B cell (primary cell): ENCODE data around the gene ZBTB16. TPM values are rescaled to one million over a fixed set of nuclear protein-coding genes. Genes with fewer than 3 reads are reported as not detected.

Experiments
- ATAC-seq: fragments of 200-7000 bp; cut with Tn5 transposase; one replicate; pipeline ENCODE4 v1.10.0; 2021; ENCODE audit warnings: low read depth, mild to moderate bottlenecking, moderate number of reproducible peaks, moderate library complexity
- CTCF ChIA-PET: fragments of 350-600 bp; sonication (Branson Sonifier 250); formaldehyde crosslinking; loops from one replicate; lab custom pipeline; 2021; ENCODE audit warnings: antibody characterized with exemption, inconsistent platforms; lab: Charles Lee
- POLR2A ChIA-PET: fragments of 350-600 bp; sonication (Branson Sonifier 250); formaldehyde crosslinking; loops from one replicate; lab custom pipeline; 2021; ENCODE audit warnings: antibody characterized with exemption; lab: Charles Lee
- DNase-seq: peaks from one replicate; pipeline ENCODE4 v3.0.0; 2013
- H2AFZ ChIP-seq: 2 replicates; pipeline ENCODE4 v1.6.1; 2012; ENCODE audit warnings: mild to moderate bottlenecking, low read depth, low read length; ENCODE audit not compliant: insufficient read depth, poor library complexity, severe bottlenecking
- H3K27ac ChIP-seq, 2 donors: 1 replicate in 1 of 2; 2 replicates in 1 of 2; pipeline ENCODE4 v1.5.1; 2012 to 2013; ENCODE audit warnings: low read length in 2 of 2, mild to moderate bottlenecking in 2 of 2, moderate library complexity in 1 of 2
- H3K27me3 ChIP-seq, 4 experiments: fragments of 200-600 bp in 1 of 4; sonication (generic) in 1 of 4; replicated peaks in 1 of 4; 1 replicate in 2 of 4; 2 replicates in 2 of 4; pipeline versions ENCODE4 v1.6.1 to v1.7.0; 2013 to 2016; ENCODE audit warnings: low read length in 3 of 4, mild to moderate bottlenecking in 2 of 4, mixed read lengths in 1 of 4, moderate library complexity in 1 of 4; ENCODE audit not compliant: insufficient read depth in 4 of 4, control insufficient read depth in 3 of 4; ENCODE audit errors: control extremely low read depth in 1 of 4
- H3K36me3 ChIP-seq, 2 experiments: replicated peaks in 1 of 2; 1 replicate in 1 of 2; 2 replicates in 1 of 2; pipeline versions ENCODE4 v1.6.1 to v1.7.1; 2013; ENCODE audit warnings: low read length in 1 of 2; ENCODE audit not compliant: insufficient read depth in 2 of 2, control insufficient read depth in 1 of 2; ENCODE audit errors: control extremely low read depth in 1 of 2, extremely low read depth in 1 of 2
- H3K4me1 ChIP-seq, 2 donors: fragments of 200-600 bp in 1 of 2; sonication (generic) in 1 of 2; 1 replicate in 1 of 2; 2 replicates in 1 of 2; pipeline versions ENCODE4 v1.5.1 to v1.6.1; 2013 to 2017; ENCODE audit warnings: low read length in 2 of 2; ENCODE audit not compliant: control insufficient read depth in 2 of 2, insufficient read depth in 2 of 2
- H3K4me2 ChIP-seq: replicated peaks from 2 replicates; pipeline ENCODE3; 2012; ENCODE audit warnings: mild to moderate bottlenecking, low read depth, low read length; ENCODE audit not compliant: poor library complexity, severe bottlenecking
- H3K4me3 ChIP-seq, 5 experiments: fragments of 200-600 bp in 1 of 5; sonication (generic) in 1 of 5; 1 replicate in 3 of 5; 2 replicates in 2 of 5; pipeline versions ENCODE4 v1.5.1 to v1.7.0; 2011 to 2016; ENCODE audit warnings: low read length in 4 of 5, mild to moderate bottlenecking in 4 of 5, low read depth in 2 of 5, control low read depth in 1 of 5, moderate library complexity in 1 of 5; ENCODE audit not compliant: insufficient read depth in 1 of 5; ENCODE audit errors: control extremely low read depth in 1 of 5, extremely low read depth in 1 of 5
- H3K79me2 ChIP-seq: fragments of 200-600 bp; sonication (generic); one replicate; pipeline ENCODE4 v1.6.0; 2016; ENCODE audit warnings: low read length; ENCODE audit not compliant: control insufficient read depth, insufficient read depth
- H3K9ac ChIP-seq: fragments of 200-600 bp; sonication (generic); 2 replicates; pipeline ENCODE4 v1.6.1; 2017; ENCODE audit warnings: mild to moderate bottlenecking, low read length, moderate library complexity
- H3K9me3 ChIP-seq, 3 donors: one replicate each; pipeline versions ENCODE4 v1.6.1 to v1.7.1; 2013; ENCODE audit warnings: low read length in 2 of 3; ENCODE audit not compliant: control insufficient read depth in 2 of 3, insufficient read depth in 1 of 3; ENCODE audit errors: control extremely low read depth in 1 of 3
- H4K20me1 ChIP-seq: 2 replicates; pipeline ENCODE4 v1.6.0; 2012; ENCODE audit warnings: mild to moderate bottlenecking, low read length; ENCODE audit not compliant: insufficient read depth, control insufficient read depth, poor library complexity, severe bottlenecking
- H3K27ac Mint-ChIP-seq: one replicate; pipeline ENCODE4 v1.8.0; 2021; ENCODE audit warnings: mixed read lengths
- H3K27me3 Mint-ChIP-seq: one replicate; pipeline ENCODE4 v1.8.0; 2021; ENCODE audit warnings: mixed read lengths
- H3K4me1 Mint-ChIP-seq: one replicate; pipeline ENCODE4 v1.8.0; 2021; ENCODE audit warnings: mixed read lengths
- H3K4me3 Mint-ChIP-seq: one replicate; pipeline ENCODE4 v1.8.0; 2021; ENCODE audit warnings: mixed read lengths
- H3K9me3 Mint-ChIP-seq: one replicate; pipeline ENCODE4 v1.8.0; 2022; ENCODE audit warnings: mixed read lengths; ENCODE audit not compliant: insufficient read depth
- EZH2 ChIP-seq: IDR thresholded peaks from 2 replicates; pipeline ENCODE4 v1.6.1; 2012; ENCODE audit warnings: borderline replicate concordance, low read depth, mild to moderate bottlenecking, moderate library complexity, low read length; ENCODE audit not compliant: insufficient read depth, poor library complexity, severe bottlenecking
- WGBS: methylation state at CpG from one replicate; pipeline ENCODE4 v1.1.5; 2013; ENCODE audit warnings: missing lambda C conversion rate; ENCODE audit not compliant: insufficient coverage; 5-methylcytosine and 5-hydroxymethylcytosine counted together
- intact Hi-C: fragments of 100-400 bp; cut with micrococcal nuclease; formaldehyde crosslinking; loops from one replicate; pipeline ENCODE4 v1.10.0; 2022
- polyA plus RNA-seq: library from polyadenylated mRNA; depleted of rRNA; stranded (reverse); fragments of >200 nt; gene quantifications from 2 replicates; pipeline ENCODE4 v1.2.3, GENCODE V29; 2012
- total RNA-seq, 2 donors: library from RNA; stranded (reverse); fragments of 120-200 nt in 1 of 2; gene quantifications; 1 replicate in 1 of 2; 2 replicates in 1 of 2; pipeline versions ENCODE4 v1.2.3 to v1.2.4, GENCODE V29; 2013 to 2022
- TF ChIP-seq, protein P1 (sequence below): fragments of 200-600 bp; IDR thresholded peaks from one replicate; pipeline ENCODE4 v1.8.0; 2022; ENCODE audit warnings: antibody characterized with exemption, mild to moderate bottlenecking

ZBTB16 gene
- total and polyA plus RNA-seq, 2 donors (not counting 1 experiment from before 2014, with no cell fraction given), result 16.0 to 20.6 TPM

GRCh38 chr11:114087025-114087424 lies 27.5 kb downstream of the ZBTB16 start:
- POLR2A ChIA-PET, result no interaction called here
- CTCF ChIA-PET, result no interaction called here
- no peak overlapping the region for H3K9ac ChIP-seq
- no peak overlapping the region for H3K4me3 Mint-ChIP-seq
- peaks cover 35% of the 10 kb centered on the region for H3K27me3 Mint-ChIP-seq
- no peak overlapping the region for H3K27ac Mint-ChIP-seq
- H3K4me3 ChIP-seq, result no peak overlapping the region
- no peak for ATAC-seq
- no peaks in the 10 kb centered on the region for H3K9me3 Mint-ChIP-seq
- H3K27ac ChIP-seq, result no peak overlapping the region
- peaks cover 6% of the 10 kb centered on the region for H4K20me1 ChIP-seq
- intact Hi-C loops, result no loop called here
- H3K27me3 ChIP-seq, result peaks cover 0 to 19% (median 9%) of the 10 kb centered on the region in 4 experiments
- H3K79me2 ChIP-seq, result peaks cover 13% of the 10 kb centered on the region
- no peak overlapping the region for H3K4me2 ChIP-seq
- peaks cover 18% of the 10 kb centered on the region for H3K4me1 Mint-ChIP-seq
- peaks cover 12 to 21% of the 10 kb centered on the region in 2 donors for H3K4me1 ChIP-seq
- no peaks in the 10 kb centered on the region for H3K36me3 ChIP-seq
- no peak overlapping the region for H2AFZ ChIP-seq
- DNase-seq, result no peak
- H3K9me3 ChIP-seq, result no peaks in the 10 kb centered on the region
- no peak for TF ChIP-seq EZH2
- TF ChIP-seq, protein P1, sequence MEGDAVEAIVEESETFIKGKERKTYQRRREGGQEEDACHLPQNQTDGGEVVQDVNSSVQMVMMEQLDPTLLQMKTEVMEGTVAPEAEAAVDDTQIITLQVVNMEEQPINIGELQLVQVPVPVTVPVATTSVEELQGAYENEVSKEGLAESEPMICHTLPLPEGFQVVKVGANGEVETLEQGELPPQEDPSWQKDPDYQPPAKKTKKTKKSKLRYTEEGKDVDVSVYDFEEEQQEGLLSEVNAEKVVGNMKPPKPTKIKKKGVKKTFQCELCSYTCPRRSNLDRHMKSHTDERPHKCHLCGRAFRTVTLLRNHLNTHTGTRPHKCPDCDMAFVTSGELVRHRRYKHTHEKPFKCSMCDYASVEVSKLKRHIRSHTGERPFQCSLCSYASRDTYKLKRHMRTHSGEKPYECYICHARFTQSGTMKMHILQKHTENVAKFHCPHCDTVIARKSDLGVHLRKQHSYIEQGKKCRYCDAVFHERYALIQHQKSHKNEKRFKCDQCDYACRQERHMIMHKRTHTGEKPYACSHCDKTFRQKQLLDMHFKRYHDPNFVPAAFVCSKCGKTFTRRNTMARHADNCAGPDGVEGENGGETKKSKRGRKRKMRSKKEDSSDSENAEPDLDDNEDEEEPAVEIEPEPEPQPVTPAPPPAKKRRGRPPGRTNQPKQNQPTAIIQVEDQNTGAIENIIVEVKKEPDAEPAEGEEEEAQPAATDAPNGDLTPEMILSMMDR, result no peak
- WGBS, result 100% methylated on average over 3 of the region's 5 CpGs

GRCh38 chr11:114088216-114088615 lies 28.7 kb downstream of the ZBTB16 start:
- Mint-ChIP-seq H3K9me3 (no peaks in the 10 kb centered on the region), H3K27ac (no peak overlapping the region), H3K27me3 (peaks cover 26% of the 10 kb centered on the region), H3K4me3 (no peak overlapping the region), H3K4me1 (peaks cover 9% of the 10 kb centered on the region)
- Histone ChIP-seq H4K20me1 (peaks cover 6% of the 10 kb centered on the region), H3K27ac (no peak overlapping the region), H3K27me3 (peaks cover 0 to 11% (median 4%) of the 10 kb centered on the region in 4 experiments), H3K36me3 (no peaks in the 10 kb centered on the region), H2AFZ (no peak overlapping the region), H3K4me3 (no peak overlapping the region), H3K9me3 (no peaks in the 10 kb centered on the region), H3K9ac (no peak overlapping the region), H3K4me1 (peaks cover 4 to 11% of the 10 kb centered on the region in 2 donors), H3K4me2 (no peak overlapping the region), H3K79me2 (peaks cover 8% of the 10 kb centered on the region)
- ATAC-seq, result no peak
- ChIA-PET CTCF (no interaction called here), POLR2A (interaction anchor here (0.6 kb wide), 1 partner anchor 176 kb away, joined by 4 read pairs; no protein-coding TSS in a partner anchor)
- no peak for DNase-seq
- TF ChIP-seq EZH2, result no peak
- TF ChIP-seq, protein P1, result no peak
- intact Hi-C loops, result no loop called here
- 82% methylated on average over 7 of the region's 9 CpGs for WGBS
